RKO (cell line): Measurements from ENCODE around the gene CCDC192.
"Not testable (repeated sequence)": the region's sequence is repeated elsewhere in the genome, so short reads cannot be mapped to it uniquely, and the experiment has no call there.

ENCODE experiments used
- DNase-seq: peaks from one replicate; pipeline ENCODE4 v3.0.0-alpha.2; 2016; ENCODE audit warnings: low spot score

The CCDC192 gene

DNA sequence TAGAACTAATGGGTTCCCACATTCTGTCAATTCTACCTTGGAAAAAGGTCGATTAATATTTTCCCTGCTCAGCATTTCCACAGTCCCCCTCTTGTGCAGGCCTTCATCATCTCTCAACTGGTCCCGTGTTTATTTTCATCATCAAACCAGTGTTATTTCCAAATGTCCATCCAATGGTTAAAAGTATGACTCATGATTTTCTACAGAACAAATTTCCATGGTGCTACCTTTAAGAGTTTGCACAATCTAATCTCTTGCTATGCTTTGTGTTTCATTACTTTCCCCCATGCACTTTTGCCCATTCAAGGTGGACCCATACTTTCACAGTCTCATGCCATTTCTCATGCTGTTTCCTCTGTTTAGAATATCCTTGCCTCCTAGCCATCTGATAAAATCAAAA lies 143.7 kb downstream of the CCDC192 start:
- DNase-seq = no peak

DNA sequence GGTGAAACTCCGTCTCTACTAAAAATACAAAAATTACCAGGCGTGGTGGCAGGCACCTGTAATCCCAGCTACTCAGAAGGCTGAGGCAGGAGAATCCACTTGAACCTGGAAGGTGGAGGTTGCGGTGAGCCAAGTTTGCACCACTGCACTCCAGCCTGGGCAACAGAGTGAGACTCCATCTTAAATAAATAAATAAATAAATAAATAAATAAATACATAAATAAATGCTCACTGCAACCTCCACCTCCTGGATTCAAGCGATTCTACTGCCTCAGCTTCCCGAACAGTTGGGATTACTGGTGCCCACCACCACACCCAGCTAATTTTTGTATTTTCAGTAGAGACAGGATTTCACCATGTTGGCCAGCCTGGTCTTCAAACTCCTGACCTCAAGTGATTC lies 144.4 kb downstream of the CCDC192 start:
- DNase-seq = not testable (repeated sequence)

GRCh38 chr5:127848098-127848497 lies 144.9 kb downstream of the CCDC192 start:
- no peak for DNase-seq

DNA sequence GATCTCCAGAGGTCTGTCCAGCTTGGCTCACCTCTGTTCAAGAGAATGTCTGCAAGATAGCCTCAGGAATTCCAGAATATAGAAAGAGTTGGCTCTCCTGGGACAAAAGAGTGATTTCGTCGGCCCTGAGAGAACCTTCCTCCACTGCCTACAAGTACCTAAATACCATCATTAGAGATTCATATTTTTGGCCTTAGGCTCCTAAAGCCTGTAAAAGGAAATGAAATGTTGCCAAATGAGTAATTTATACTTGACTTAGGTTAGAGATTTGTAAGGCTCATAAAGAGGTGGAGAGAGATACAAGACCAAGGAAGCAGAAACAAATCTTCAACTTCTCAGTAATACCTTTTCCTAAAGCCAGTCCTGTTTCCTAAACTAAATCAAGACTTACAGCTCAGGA lies 146.2 kb downstream of the CCDC192 start:
- no peak for DNase-seq

- DNase-seq = no peak
Measured at GRCh38 chr5:127849891-127850290, 146.7 kb downstream of the CCDC192 start.

GRCh38 chr5:127851964-127852363 lies 148.8 kb downstream of the CCDC192 start:
- no peak for DNase-seq

- DNase-seq = no peak
Measured at GRCh38 chr5:127854520-127854919, 151.3 kb downstream of the CCDC192 start.

DNA sequence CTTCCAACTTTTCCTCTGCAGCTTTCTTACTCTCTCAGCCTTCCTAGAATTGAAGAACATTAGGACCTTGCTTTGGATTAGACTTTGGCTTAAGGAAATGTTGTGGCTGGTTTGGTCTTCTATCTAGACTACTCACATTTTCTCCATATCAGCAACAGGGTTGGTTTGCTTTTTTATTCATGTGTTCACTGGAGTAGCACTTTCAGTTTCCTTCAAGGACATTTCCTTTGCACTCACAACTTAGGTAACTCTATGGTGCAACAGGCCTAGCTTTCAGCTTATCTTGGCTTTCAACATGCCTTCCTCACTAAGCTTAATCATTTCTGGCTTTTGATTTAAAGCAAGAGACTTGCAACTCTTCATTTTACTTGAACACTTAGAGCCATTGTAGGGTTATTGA lies 153.1 kb downstream of the CCDC192 start:
- no peak for DNase-seq

GRCh38 chr5:127858116-127858784 lies 155.1 kb downstream of the CCDC192 start:
- peak; percentile 14 for DNase-seq

GRCh38 chr5:127860291-127860690 lies 157.1 kb downstream of the CCDC192 start:
- no peak for DNase-seq

DNA sequence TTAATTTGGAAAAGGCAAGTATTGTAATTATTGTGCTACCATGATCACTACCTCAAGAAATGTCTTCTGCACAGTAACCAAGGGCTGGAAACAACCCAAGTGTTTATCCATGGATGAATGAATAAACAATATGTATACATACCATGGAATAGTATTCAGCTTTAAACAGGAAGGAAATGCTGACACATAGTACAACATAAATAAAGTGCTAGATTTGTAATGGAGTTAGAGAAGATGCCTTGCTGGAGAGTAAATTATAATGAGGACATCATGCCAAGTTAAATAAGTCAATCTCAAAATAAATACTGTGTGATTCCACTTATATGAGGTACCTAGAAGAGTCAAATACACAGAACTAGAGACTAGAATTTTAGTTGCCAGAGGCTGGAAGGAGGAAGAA lies 160.0 kb downstream of the CCDC192 start:
- no peak for DNase-seq

- no peak for DNase-seq
Measured at GRCh38 chr5:127863610-127864395, 160.6 kb downstream of the CCDC192 start.

GRCh38 chr5:127864511-127864910 lies 161.3 kb downstream of the CCDC192 start:
- no peak for DNase-seq

DNA sequence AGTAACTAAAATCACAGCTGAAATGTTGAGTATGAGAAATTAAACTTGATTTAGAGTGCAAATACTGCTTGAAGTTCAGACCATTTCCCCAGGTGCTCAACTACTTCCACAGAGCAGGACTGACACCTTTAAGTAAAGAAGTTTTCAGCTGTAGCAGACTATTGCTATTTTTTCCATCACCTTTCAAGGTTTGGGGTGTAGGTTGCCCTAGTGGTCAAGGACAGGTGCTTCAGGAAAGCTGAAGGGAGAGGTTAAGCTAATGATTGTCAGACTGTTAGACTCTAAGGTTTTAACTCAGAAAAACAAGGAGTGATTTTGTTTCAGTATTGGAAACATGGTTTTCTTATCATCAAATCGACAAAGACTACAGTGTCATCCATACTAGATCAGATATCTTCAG lies 162.1 kb downstream of the CCDC192 start:
- no peak for DNase-seq

- DNase-seq = no peak
Measured at GRCh38 chr5:127867022-127867783, 164.0 kb downstream of the CCDC192 start.

DNA sequence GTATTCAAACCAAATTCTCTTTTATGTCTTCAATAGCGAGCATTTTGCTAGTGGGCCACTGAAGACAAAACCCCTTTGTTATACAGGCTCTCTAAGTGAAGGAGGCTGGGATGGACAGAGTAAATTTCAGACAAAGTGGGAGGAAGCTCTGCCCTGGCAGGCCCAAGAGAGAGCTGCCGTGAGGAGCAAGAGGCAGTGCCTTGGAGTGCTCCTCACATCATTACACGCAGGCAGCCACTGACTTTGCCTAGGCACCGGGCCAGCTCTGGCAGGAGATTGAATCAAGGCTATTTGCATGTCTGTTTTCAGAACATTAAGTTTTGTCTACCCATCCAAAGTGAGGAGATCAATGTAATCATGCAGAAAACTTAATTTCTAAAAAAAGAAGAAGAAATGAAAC lies 167.7 kb downstream of the CCDC192 start:
- DNase-seq = no peak

DNA sequence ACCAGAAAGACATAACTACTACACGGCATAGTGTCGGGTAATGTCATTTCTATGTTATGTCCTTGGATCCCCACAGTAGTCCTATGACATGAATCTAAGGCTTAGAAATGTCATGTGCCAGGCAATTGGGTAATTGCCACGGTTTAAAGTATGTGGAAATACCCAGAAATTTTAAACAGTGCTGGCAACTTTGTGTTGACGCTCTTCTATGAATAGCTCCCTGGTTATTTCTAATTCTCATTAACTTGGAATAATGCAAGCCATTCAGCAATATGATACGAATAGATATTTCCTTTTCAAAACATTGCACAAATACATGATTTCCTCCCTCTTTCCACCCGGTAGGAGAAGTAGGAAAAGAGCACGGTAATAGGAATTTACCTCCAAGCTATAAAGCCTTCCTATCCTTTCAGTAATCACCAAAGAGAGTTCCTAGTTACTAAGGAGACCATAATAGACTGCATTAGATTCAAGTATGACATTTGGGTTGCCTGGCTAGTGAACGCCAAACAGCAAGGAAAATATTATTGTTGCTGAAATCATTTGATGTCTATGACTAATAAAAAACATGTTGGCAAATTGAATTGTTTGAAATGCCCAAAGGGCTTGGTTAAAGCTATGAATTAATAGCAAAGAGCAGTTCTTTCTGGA lies 168.4 kb downstream of the CCDC192 start:
- no peak for DNase-seq

GRCh38 chr5:127872494-127872893 lies 169.3 kb downstream of the CCDC192 start:
- DNase-seq = no peak

GRCh38 chr5:127875235-127876021 lies 172.2 kb downstream of the CCDC192 start:
- DNase-seq = peak; percentile 71

DNA sequence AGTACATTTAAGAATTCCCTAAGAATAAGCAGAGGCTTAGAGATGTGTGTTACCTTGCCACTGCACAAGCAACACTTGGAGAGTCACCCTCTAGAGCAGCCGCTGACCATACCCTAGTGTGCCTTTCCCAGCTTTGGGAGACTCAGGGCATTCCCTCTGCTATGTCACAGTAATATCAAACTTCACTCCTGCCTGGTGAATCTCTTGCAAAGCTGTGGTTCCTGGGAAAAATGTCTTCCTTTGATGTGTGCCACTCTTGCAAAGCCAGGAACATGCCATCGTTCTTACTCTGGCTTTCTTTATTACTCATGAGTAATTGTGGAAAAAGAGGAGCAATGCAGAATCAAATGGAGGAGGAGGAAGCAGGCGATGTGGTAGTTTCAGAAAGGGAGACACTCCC lies 173.2 kb downstream of the CCDC192 start:
- DNase-seq = no peak

DNA sequence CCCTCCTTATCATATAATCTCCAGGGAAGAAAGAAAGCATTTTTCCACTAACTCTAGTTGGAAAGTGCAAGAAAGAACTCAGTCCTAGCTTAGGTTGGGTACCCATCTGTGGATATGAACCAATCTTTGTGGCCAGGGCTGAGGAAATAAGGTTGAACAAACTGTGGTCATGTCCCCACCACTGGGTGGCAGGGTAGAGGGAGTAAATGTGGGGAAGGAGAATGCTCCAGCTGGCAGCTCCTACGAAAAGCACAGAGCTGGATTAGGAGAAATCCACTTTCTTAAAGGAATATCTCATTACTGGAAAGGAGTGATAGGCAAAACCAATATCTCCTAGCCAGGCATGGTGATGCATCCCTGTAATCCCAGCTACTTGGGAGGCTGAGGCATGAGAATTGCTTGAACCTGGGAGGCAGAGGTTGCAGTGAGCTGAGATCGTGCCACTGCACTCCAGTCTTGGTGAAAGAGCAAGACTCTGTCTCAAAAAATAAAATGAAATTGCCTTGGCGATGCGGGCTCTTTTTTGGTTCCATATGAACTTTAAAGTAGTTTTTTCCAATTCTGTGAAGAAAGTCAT lies 175.1 kb downstream of the CCDC192 start:
- DNase-seq = peak; percentile 51
